HepG2 (cell line): ENCODE results near the gene ADM. TPM values are rescaled to one million over a fixed set of nuclear protein-coding genes. Genes with fewer than 3 reads are reported as not detected.

Experiments
- BCL6 ChIP-seq: IDR thresholded peaks from 2 replicates; pipeline ENCODE4 v1.6.1; 2016; ENCODE audit warnings: missing genetic modification reagents, missing compliant biosample characterization
- CBFB ChIP-seq: sonication (generic); formaldehyde crosslinking; IDR thresholded peaks from 2 replicates; pipeline ENCODE4 v1.4.0; 2020; ENCODE audit warnings: missing genetic modification reagents
- CREB3 ChIP-seq: sonication (generic); formaldehyde crosslinking; IDR thresholded peaks from 2 replicates; pipeline ENCODE4 v1.5.0; 2020; ENCODE audit warnings: missing genetic modification reagents
- CSRNP2 ChIP-seq: sonication (generic); formaldehyde crosslinking; conservative IDR thresholded peaks from 2 replicates; pipeline ENCODE4 v1.8.0; 2022; ENCODE audit warnings: low read depth, missing genetic modification reagents
- EZH2 ChIP-seq: conservative IDR thresholded peaks from 2 replicates; pipeline ENCODE4 v1.6.1; 2012; ENCODE audit warnings: mild to moderate bottlenecking, low read depth, low read length, moderate library complexity
- PHF5A ChIP-seq: IDR thresholded peaks from one replicate; pipeline ENCODE4 v1.6.1; 2018; ENCODE audit warnings: low read depth, missing genetic modification reagents; ENCODE audit not compliant: unreplicated experiment
- RXRB ChIP-seq: IDR thresholded peaks from 2 replicates; pipeline ENCODE4 v1.6.1; 2016; ENCODE audit warnings: borderline replicate concordance, missing genetic modification reagents, missing compliant biosample characterization
- SIX4 ChIP-seq: sonication (generic); formaldehyde crosslinking; IDR thresholded peaks from 2 replicates; pipeline ENCODE4 v1.4.0; 2020; ENCODE audit warnings: missing genetic modification reagents
- SOX5 ChIP-seq: IDR thresholded peaks from 2 replicates; pipeline ENCODE4 v1.6.1; 2016; ENCODE audit warnings: borderline replicate concordance
- SRF ChIP-seq: IDR thresholded peaks from 2 replicates; pipeline ENCODE4 v1.6.1; 2011; ENCODE audit warnings: mild to moderate bottlenecking, low read depth, low read length, moderate library complexity
- SRSF9 ChIP-seq: fragments of 200-400 bp; formaldehyde crosslinking; IDR thresholded peaks from 2 replicates; pipeline ENCODE4 v1.6.1; 2018; ENCODE audit warnings: borderline replicate concordance, mild to moderate bottlenecking, low read depth, low read length; ENCODE audit not compliant: insufficient read depth, poor library complexity, severe bottlenecking
- THAP7 ChIP-seq: sonication (generic); formaldehyde crosslinking; IDR thresholded peaks from 2 replicates; pipeline ENCODE4 v1.8.1; 2023; ENCODE audit warnings: mild to moderate bottlenecking, missing genetic modification reagents
- UBTF ChIP-seq: sonication (generic); formaldehyde crosslinking; IDR thresholded peaks from 2 replicates; pipeline ENCODE4 v1.4.0; 2020; ENCODE audit warnings: mild to moderate bottlenecking, missing genetic modification reagents
- ZBED4 ChIP-seq: sonication (generic); formaldehyde crosslinking; IDR thresholded peaks from 2 replicates; pipeline ENCODE4 v1.4.0; 2020; ENCODE audit warnings: missing genetic modification reagents, borderline replicate concordance
- ZBTB7B ChIP-seq: sonication (generic); formaldehyde crosslinking; IDR thresholded peaks from 2 replicates; pipeline ENCODE4 v1.4.0; 2020; ENCODE audit warnings: missing genetic modification reagents
- ZNF124 ChIP-seq: sonication (generic); formaldehyde crosslinking; IDR thresholded peaks from 2 replicates; pipeline ENCODE4 v1.4.0; 2020; ENCODE audit warnings: missing genetic modification reagents
- ZNF143 ChIP-seq: sonication (generic); formaldehyde crosslinking; IDR thresholded peaks from 2 replicates; pipeline ENCODE4 v1.4.0; 2020; ENCODE audit warnings: missing genetic modification reagents
- ZNF235 ChIP-seq: sonication (generic); formaldehyde crosslinking; IDR thresholded peaks from 2 replicates; pipeline ENCODE4 v1.8.1; 2023; ENCODE audit warnings: mild to moderate bottlenecking, missing genetic modification reagents, borderline replicate concordance
- ZNF343 ChIP-seq: sonication (generic); formaldehyde crosslinking; IDR thresholded peaks from 2 replicates; pipeline ENCODE4 v1.4.0; 2020; ENCODE audit warnings: mild to moderate bottlenecking, missing genetic modification reagents
- ZNF350 ChIP-seq: sonication (generic); formaldehyde crosslinking; IDR thresholded peaks from 2 replicates; pipeline ENCODE4 v1.4.0; 2020; ENCODE audit warnings: mild to moderate bottlenecking, low read depth, missing genetic modification reagents, borderline replicate concordance
- ZNF660 ChIP-seq: sonication (generic); formaldehyde crosslinking; IDR thresholded peaks from 2 replicates; pipeline ENCODE4 v1.5.1; 2020; ENCODE audit warnings: mild to moderate bottlenecking, low read depth, missing genetic modification reagents, borderline replicate concordance
- ZNF879 ChIP-seq: sonication (generic); formaldehyde crosslinking; IDR thresholded peaks from 2 replicates; pipeline ENCODE4 v1.8.1; 2023; ENCODE audit warnings: missing genetic modification reagents
- ZSCAN12 ChIP-seq: sonication (generic); formaldehyde crosslinking; IDR thresholded peaks from 2 replicates; pipeline ENCODE4 v1.9.0; 2021; ENCODE audit warnings: mild to moderate bottlenecking, missing genetic modification reagents
- polyA plus RNA-seq, 8 experiments: library from polyadenylated mRNA; depleted of rRNA in 3 of 8; stranded (reverse) in 7 of 8; unstranded in 1 of 8; fragments of >200 nt; fragmentation: Illumina TruSeq in 4 of 8; extraction: Trizol in 4 of 8; gene quantifications; 2 replicates each; pipeline versions ENCODE4 v1.2.1 to v1.2.3, GENCODE V29; 2011 to 2016; ENCODE audit warnings: low read depth in 4 of 8, missing spikeins in 1 of 8, mixed read lengths in 1 of 8; ENCODE audit not compliant: insufficient read depth in 1 of 8
- total RNA-seq, 5 experiments: library from RNA; depleted of rRNA; stranded (reverse); fragments of >200 nt; fragmentation: Illumina TruSeq; extraction: Trizol; gene quantifications; 2 replicates each; pipeline ENCODE4 v1.2.3, GENCODE V29; 2016; ENCODE audit warnings: low read depth in 1 of 5

The ADM gene
- total and polyA plus RNA-seq, 2 of the 13 experiments (the other 11 are each of a cell fraction or from before 2014, with no cell fraction given), result 10.7 to 26.1 TPM

- TF ChIP-seq SRSF9 (no peak), ZNF660 (no peak), SOX5 (CRISPR knock-in tag) (no peak; the same call in 1 of the 2 replicates), ZSCAN12 (CRISPR knock-in tag) (no peak), ZBTB7B (CRISPR knock-in tag) (no peak), PHF5A (no peak), THAP7 (CRISPR knock-in tag) (no peak), ZNF350 (CRISPR knock-in tag) (no peak), SRF (no peak), RXRB (CRISPR knock-in tag) (peak; percentile 65), ZNF235 (CRISPR knock-in tag) (no peak), ZNF143 (CRISPR knock-in tag) (no peak), ZNF879 (CRISPR knock-in tag) (no peak), CBFB (CRISPR knock-in tag) (no peak), BCL6 (CRISPR knock-in tag) (peak; percentile 37), SIX4 (CRISPR knock-in tag) (peak; percentile 92), UBTF (no peak), CREB3 (CRISPR knock-in tag) (no peak), EZH2 (no peak), ZBED4 (CRISPR knock-in tag) (no peak), CSRNP2 (no peak), ZNF343 (CRISPR knock-in tag) (no peak), ZNF124 (CRISPR knock-in tag) (no peak)
Observed at GRCh38 chr11:10350334-10350733, 45.5 kb downstream of the ADM start (continued).
